SK-N-SH treated with all-trans-retinoic acid at 6 μM for 48 hours (cell line): ENCODE results near the gene GCA.

Source experiments
- ATAC-seq: fragments of 200-7000 bp; cut with Tn5 transposase; 3 replicates; pipeline ENCODE4 v1.9.1; 2020; ENCODE audit warnings: mild to moderate bottlenecking, moderate library complexity
- ARNTL ChIP-seq: fragments of 450-650 bp; formaldehyde crosslinking; IDR thresholded peaks from 2 replicates; pipeline ENCODE4 v1.5.0; 2020; ENCODE audit warnings: low read depth, mild to moderate bottlenecking, moderate library complexity, borderline replicate concordance
- BACH2 ChIP-seq: fragments of 250-450 bp; sonication (Bioruptor Pico); IDR thresholded peaks from 2 replicates; pipeline ENCODE4 v1.9.0; 2021; ENCODE audit warnings: mild to moderate bottlenecking, borderline replicate concordance
- CSDC2 ChIP-seq: fragments of 250-450 bp; sonication (Bioruptor Pico); IDR thresholded peaks from 2 replicates; pipeline ENCODE4 v1.5.0; 2020; ENCODE audit warnings: mild to moderate bottlenecking, moderate library complexity
- ESRRG ChIP-seq: fragments of 250-450 bp; sonication (Bioruptor Pico); IDR thresholded peaks from 2 replicates; pipeline ENCODE4 v1.6.1; 2021; ENCODE audit warnings: mild to moderate bottlenecking
- GLIS3 ChIP-seq: fragments of 250-450 bp; sonication (Bioruptor Pico); IDR thresholded peaks from 2 replicates; pipeline ENCODE4 v1.5.0; 2020; ENCODE audit warnings: mild to moderate bottlenecking, moderate library complexity
- ISL1 ChIP-seq: fragments of 250-450 bp; sonication (Bioruptor Pico); IDR thresholded peaks from 2 replicates; pipeline ENCODE4 v2.1.2; 2022; ENCODE audit warnings: mild to moderate bottlenecking, moderate library complexity
- OSR1 ChIP-seq: fragments of 250-450 bp; sonication (Bioruptor Pico); IDR thresholded peaks from 2 replicates; pipeline ENCODE4 v1.8.0; 2022; ENCODE audit warnings: moderate library complexity, mild to moderate bottlenecking, inconsistent platforms
- PPARA ChIP-seq: fragments of 250-450 bp; sonication (Bioruptor Pico); IDR thresholded peaks from 2 replicates; pipeline ENCODE4 v1.5.0; 2020; ENCODE audit warnings: mild to moderate bottlenecking, borderline replicate concordance
- SNAI2 ChIP-seq: fragments of 250-450 bp; sonication (Bioruptor Pico); IDR thresholded peaks from 2 replicates; pipeline ENCODE4 v1.5.0; 2020; ENCODE audit warnings: mild to moderate bottlenecking, moderate library complexity
- TCF4 ChIP-seq: fragments of 250-450 bp; sonication (Bioruptor Pico); IDR thresholded peaks from 2 replicates; pipeline ENCODE4 v1.8.0; 2021; ENCODE audit warnings: mild to moderate bottlenecking, moderate library complexity, borderline replicate concordance
- ZC3H10 ChIP-seq: fragments of 250-450 bp; sonication (Bioruptor Pico); IDR thresholded peaks from 2 replicates; pipeline ENCODE4 v1.5.1; 2021; ENCODE audit warnings: mild to moderate bottlenecking, moderate library complexity
- ZFP3 ChIP-seq: fragments of 250-450 bp; sonication (Bioruptor Pico); IDR thresholded peaks from 2 replicates; pipeline ENCODE4 v1.5.0; 2020; ENCODE audit warnings: mild to moderate bottlenecking, moderate library complexity
- ZNF565 ChIP-seq: fragments of 450-650 bp; formaldehyde crosslinking; conservative IDR thresholded peaks from 2 replicates; pipeline ENCODE4 v1.5.0; 2020; ENCODE audit warnings: low read depth, mild to moderate bottlenecking, moderate library complexity
- ZNF70 ChIP-seq: fragments of 450-650 bp; formaldehyde crosslinking; IDR thresholded peaks from 2 replicates; pipeline ENCODE4 v1.5.0; 2020; ENCODE audit warnings: mild to moderate bottlenecking, moderate library complexity
- ZNF8 ChIP-seq: fragments of 450-650 bp; formaldehyde crosslinking; IDR thresholded peaks from 2 replicates; pipeline ENCODE4 v1.5.0; 2020; ENCODE audit warnings: mild to moderate bottlenecking, moderate library complexity
- TF ChIP-seq, protein P1 (sequence below): fragments of 250-450 bp; sonication (Bioruptor Pico); IDR thresholded peaks from 2 replicates; pipeline ENCODE4 v1.5.1; 2020; ENCODE audit warnings: low read depth, mild to moderate bottlenecking, moderate library complexity
- TF ChIP-seq, protein P2 (sequence below): fragments of 250-450 bp; sonication (Bioruptor Pico); IDR thresholded peaks from 2 replicates; pipeline ENCODE4 v1.8.0; 2020; ENCODE audit warnings: mild to moderate bottlenecking, moderate library complexity, borderline replicate concordance
- TF ChIP-seq, protein P3 (sequence below): fragments of 250-450 bp; sonication (Bioruptor Pico); IDR thresholded peaks from 2 replicates; pipeline ENCODE4 v1.5.1; 2021; ENCODE audit warnings: mild to moderate bottlenecking, moderate library complexity
- TF ChIP-seq, protein P4 (sequence below): fragments of 250-450 bp; sonication (Bioruptor Pico); IDR thresholded peaks from 2 replicates; pipeline ENCODE4 v1.8.0; 2021; ENCODE audit warnings: low read depth, mild to moderate bottlenecking, moderate library complexity, borderline replicate concordance
- TF ChIP-seq, protein P5 (sequence below): fragments of 250-450 bp; sonication (Bioruptor Pico); IDR thresholded peaks from 2 replicates; pipeline ENCODE4 v1.5.0; 2020; ENCODE audit warnings: mild to moderate bottlenecking, moderate library complexity

The GCA gene

DNA sequence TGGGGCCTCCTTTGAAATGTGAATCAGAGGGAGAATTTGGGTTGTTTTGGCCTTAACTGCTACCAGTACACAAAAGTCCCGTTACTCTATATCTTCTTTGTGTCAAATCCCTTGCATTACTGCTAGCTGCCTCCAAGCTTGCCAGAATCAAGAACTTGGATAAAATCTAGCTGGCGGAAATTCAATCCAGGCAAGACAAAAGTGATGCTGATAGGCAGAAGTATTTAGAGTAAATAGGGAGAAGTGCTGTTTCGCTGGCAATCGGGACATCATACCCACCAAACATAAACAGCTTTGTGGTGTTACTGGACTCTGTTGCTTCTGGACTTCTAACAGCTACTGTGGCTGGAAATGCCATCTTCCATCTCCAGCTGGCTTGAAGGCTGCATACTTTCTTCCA lies 28.0 kb upstream of the GCA start:
- no peak for TF ChIP-seq ESRRG
- TF ChIP-seq, protein P1, sequence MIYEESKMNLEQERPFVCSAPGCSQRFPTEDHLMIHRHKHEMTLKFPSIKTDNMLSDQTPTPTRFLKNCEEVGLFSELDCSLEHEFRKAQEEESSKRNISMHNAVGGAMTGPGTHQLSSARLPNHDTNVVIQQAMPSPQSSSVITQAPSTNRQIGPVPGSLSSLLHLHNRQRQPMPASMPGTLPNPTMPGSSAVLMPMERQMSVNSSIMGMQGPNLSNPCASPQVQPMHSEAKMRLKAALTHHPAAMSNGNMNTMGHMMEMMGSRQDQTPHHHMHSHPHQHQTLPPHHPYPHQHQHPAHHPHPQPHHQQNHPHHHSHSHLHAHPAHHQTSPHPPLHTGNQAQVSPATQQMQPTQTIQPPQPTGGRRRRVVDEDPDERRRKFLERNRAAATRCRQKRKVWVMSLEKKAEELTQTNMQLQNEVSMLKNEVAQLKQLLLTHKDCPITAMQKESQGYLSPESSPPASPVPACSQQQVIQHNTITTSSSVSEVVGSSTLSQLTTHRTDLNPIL (CRISPR knock-in tag): no peak
- TF ChIP-seq GLIS3: no peak
- no peak for TF ChIP-seq ZC3H10 (CRISPR knock-in tag)
- TF ChIP-seq SNAI2 (CRISPR knock-in tag): no peak
- TF ChIP-seq, protein P2, sequence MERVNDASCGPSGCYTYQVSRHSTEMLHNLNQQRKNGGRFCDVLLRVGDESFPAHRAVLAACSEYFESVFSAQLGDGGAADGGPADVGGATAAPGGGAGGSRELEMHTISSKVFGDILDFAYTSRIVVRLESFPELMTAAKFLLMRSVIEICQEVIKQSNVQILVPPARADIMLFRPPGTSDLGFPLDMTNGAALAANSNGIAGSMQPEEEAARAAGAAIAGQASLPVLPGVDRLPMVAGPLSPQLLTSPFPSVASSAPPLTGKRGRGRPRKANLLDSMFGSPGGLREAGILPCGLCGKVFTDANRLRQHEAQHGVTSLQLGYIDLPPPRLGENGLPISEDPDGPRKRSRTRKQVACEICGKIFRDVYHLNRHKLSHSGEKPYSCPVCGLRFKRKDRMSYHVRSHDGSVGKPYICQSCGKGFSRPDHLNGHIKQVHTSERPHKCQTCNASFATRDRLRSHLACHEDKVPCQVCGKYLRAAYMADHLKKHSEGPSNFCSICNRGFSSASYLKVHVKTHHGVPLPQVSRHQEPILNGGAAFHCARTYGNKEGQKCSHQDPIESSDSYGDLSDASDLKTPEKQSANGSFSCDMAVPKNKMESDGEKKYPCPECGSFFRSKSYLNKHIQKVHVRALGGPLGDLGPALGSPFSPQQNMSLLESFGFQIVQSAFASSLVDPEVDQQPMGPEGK (CRISPR knock-in tag): no peak
- no peak for TF ChIP-seq OSR1
- TF ChIP-seq, protein P3, sequence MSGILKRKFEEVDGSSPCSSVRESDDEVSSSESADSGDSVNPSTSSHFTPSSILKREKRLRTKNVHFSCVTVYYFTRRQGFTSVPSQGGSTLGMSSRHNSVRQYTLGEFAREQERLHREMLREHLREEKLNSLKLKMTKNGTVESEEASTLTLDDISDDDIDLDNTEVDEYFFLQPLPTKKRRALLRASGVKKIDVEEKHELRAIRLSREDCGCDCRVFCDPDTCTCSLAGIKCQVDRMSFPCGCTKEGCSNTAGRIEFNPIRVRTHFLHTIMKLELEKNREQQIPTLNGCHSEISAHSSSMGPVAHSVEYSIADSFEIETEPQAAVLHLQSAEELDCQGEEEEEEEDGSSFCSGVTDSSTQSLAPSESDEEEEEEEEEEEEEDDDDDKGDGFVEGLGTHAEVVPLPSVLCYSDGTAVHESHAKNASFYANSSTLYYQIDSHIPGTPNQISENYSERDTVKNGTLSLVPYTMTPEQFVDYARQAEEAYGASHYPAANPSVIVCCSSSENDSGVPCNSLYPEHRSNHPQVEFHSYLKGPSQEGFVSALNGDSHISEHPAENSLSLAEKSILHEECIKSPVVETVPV (CRISPR knock-in tag): no peak
- no peak for TF ChIP-seq ZNF565 (CRISPR knock-in tag)
- no peak for TF ChIP-seq ISL1 (CRISPR knock-in tag)
- TF ChIP-seq PPARA (CRISPR knock-in tag): no peak
- TF ChIP-seq, protein P4, sequence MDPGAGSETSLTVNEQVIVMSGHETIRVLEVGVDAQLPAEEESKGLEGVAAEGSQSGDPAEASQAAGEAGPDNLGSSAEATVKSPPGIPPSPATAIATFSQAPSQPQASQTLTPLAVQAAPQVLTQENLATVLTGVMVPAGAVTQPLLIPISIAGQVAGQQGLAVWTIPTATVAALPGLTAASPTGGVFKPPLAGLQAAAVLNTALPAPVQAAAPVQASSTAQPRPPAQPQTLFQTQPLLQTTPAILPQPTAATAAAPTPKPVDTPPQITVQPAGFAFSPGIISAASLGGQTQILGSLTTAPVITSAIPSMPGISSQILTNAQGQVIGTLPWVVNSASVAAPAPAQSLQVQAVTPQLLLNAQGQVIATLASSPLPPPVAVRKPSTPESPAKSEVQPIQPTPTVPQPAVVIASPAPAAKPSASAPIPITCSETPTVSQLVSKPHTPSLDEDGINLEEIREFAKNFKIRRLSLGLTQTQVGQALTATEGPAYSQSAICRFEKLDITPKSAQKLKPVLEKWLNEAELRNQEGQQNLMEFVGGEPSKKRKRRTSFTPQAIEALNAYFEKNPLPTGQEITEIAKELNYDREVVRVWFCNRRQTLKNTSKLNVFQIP: no peak
- no peak for TF ChIP-seq BACH2
- no peak for TF ChIP-seq CSDC2 (CRISPR knock-in tag)
- TF ChIP-seq, protein P5, sequence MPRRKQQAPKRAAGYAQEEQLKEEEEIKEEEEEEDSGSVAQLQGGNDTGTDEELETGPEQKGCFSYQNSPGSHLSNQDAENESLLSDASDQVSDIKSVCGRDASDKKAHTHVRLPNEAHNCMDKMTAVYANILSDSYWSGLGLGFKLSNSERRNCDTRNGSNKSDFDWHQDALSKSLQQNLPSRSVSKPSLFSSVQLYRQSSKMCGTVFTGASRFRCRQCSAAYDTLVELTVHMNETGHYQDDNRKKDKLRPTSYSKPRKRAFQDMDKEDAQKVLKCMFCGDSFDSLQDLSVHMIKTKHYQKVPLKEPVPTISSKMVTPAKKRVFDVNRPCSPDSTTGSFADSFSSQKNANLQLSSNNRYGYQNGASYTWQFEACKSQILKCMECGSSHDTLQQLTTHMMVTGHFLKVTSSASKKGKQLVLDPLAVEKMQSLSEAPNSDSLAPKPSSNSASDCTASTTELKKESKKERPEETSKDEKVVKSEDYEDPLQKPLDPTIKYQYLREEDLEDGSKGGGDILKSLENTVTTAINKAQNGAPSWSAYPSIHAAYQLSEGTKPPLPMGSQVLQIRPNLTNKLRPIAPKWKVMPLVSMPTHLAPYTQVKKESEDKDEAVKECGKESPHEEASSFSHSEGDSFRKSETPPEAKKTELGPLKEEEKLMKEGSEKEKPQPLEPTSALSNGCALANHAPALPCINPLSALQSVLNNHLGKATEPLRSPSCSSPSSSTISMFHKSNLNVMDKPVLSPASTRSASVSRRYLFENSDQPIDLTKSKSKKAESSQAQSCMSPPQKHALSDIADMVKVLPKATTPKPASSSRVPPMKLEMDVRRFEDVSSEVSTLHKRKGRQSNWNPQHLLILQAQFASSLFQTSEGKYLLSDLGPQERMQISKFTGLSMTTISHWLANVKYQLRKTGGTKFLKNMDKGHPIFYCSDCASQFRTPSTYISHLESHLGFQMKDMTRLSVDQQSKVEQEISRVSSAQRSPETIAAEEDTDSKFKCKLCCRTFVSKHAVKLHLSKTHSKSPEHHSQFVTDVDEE (CRISPR knock-in tag): no peak
- no peak for ATAC-seq

DNA sequence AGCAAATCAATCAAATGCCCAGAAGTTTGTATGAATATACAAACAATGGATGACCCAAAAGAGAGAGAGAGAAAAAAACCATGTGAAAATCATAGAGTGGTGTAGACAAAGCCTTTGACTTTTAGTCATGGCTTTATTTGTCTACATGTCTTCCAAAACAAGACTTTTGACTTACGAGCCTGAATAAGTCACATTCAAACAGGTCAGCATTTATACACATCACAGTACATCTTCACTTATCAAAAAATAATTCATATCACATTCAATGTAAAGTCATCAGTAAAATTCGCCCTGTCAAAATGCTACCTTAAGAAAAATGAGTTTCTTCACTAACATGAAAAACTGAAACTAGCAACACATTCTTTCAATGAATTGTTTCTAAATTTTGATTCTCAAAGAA lies 27.3 kb upstream of the GCA start:
- ATAC-seq: no peak
- TF ChIP-seq, protein P1 (CRISPR knock-in tag): no peak
- no peak for TF ChIP-seq ZNF70 (CRISPR knock-in tag)
- TF ChIP-seq, protein P5 (CRISPR knock-in tag): no peak
- TF ChIP-seq ZC3H10 (CRISPR knock-in tag): no peak
- TF ChIP-seq ISL1 (CRISPR knock-in tag): no peak
- TF ChIP-seq ZNF8 (CRISPR knock-in tag): no peak
- no peak for TF ChIP-seq TCF4 (CRISPR knock-in tag)
- TF ChIP-seq, protein P4: no peak
- no peak for TF ChIP-seq SNAI2 (CRISPR knock-in tag)
- no peak for TF ChIP-seq ZFP3 (CRISPR knock-in tag)
- no peak for TF ChIP-seq PPARA (CRISPR knock-in tag)
- no peak for TF ChIP-seq CSDC2 (CRISPR knock-in tag)
- no peak for TF ChIP-seq ARNTL (CRISPR knock-in tag)
